22Rv1 (cell line): ENCODE measurements around the gene NASP.

Experiments
- ZFX ChIP-seq: fragments of 450-650 bp; IDR thresholded peaks from 2 replicates; pipeline ENCODE4 v1.6.1; 2017; ENCODE audit warnings: antibody characterized with exemption, borderline replicate concordance
- TF ChIP-seq, protein P1 (sequence below): fragments of 450-650 bp; IDR thresholded peaks from 2 replicates; pipeline ENCODE4 v1.5.1; 2017; ENCODE audit warnings: mild to moderate bottlenecking

DNA sequence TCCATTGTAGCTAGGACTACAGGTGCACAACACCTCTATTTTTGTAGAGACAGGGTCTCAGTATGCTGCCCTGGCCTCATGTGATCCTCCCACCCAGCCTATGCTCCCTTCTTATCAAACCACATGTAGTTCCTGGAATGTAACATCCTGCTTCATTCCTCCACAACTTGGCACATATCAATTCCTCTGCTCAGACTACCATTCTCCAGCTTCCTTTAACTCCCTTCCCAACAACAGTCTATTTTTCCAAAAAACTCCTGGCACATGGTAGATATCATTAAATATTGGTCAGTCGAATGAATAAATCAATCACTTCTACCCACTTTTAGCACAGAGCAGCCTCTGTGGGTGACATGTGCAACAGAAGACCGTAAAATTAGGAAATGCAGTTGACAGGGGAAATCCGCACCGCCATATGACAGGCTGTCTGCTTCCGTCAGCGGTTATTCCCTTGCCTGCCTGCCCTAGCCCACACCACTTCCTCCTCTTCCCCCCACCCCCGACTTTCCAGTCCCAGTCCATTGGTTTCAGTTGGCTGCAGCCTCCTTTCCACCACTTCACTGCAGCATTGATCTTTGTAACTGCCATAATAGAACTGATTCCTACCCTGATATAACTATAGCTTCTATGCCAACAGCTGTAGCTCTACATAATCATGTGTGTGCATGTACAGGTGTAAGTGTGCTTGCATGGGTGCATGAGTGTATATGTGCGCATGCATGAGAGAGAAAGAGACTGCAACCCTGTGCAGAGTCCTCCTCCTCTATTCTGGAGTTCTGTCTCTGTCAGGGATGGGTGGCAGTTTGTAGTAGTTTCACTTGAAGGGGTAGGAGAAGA, 40.0 kb upstream of the NASP start:
- TF ChIP-seq, protein P1, sequence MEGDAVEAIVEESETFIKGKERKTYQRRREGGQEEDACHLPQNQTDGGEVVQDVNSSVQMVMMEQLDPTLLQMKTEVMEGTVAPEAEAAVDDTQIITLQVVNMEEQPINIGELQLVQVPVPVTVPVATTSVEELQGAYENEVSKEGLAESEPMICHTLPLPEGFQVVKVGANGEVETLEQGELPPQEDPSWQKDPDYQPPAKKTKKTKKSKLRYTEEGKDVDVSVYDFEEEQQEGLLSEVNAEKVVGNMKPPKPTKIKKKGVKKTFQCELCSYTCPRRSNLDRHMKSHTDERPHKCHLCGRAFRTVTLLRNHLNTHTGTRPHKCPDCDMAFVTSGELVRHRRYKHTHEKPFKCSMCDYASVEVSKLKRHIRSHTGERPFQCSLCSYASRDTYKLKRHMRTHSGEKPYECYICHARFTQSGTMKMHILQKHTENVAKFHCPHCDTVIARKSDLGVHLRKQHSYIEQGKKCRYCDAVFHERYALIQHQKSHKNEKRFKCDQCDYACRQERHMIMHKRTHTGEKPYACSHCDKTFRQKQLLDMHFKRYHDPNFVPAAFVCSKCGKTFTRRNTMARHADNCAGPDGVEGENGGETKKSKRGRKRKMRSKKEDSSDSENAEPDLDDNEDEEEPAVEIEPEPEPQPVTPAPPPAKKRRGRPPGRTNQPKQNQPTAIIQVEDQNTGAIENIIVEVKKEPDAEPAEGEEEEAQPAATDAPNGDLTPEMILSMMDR, result no peak
- TF ChIP-seq ZFX, result no peak
